ENCODE measurements around the gene TNS3.

The TNS3 gene

DNA sequence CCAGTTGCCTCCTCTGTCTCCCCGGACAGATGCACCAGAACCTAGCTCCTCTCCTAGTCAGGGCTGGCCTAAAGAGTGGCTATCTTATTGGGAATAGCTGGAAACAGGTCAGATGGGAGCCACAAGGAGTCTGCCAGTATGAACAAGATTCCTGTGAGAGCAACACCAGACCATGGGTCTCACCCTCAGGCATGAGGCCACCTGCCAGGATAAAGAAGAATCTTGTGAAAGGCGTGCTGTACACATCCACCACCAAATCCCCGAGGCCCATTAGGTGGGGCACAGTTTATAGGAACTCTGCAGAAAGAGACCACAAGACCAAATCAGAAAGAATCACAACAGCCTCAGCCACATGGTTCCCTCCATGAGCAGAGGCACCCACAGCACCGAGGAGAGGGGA lies 325.9 kb downstream of the TNS3 start:
- no peaks in the 10 kb centered on the region for H3K79me1 ChIP-seq (replicated peaks; ENCODE audit: low read length, poor library complexity, severe bottlenecking)
- peak; percentile 27 for DNase-seq
- no peak overlapping the region for H3K23ac ChIP-seq (ENCODE audit: low read length in 2 of 2)
- H3K27ac ChIP-seq (ENCODE audit: low read length, poor library complexity, severe bottlenecking) = no peak overlapping the region
- peak overlapping the region; percentile 42 for H4K8ac ChIP-seq (ENCODE audit: low read length)
- H2BK12ac ChIP-seq (ENCODE audit: low read length in 2 of 2) = peak overlapping the region; percentile 12 to 14
- H3K9me3 ChIP-seq (ENCODE audit: control insufficient read depth, low read length) = no peaks in the 10 kb centered on the region
- H3K14ac ChIP-seq (ENCODE audit: low read length in 2 of 2) = no peak overlapping the region
- no peak overlapping the region for H3K4me2 ChIP-seq (ENCODE audit: low read length, poor library complexity, severe bottlenecking)
- H2AK5ac ChIP-seq (ENCODE audit: low read length, severe bottlenecking) = no peak overlapping the region
- H3K4me1 ChIP-seq (ENCODE audit: control insufficient read depth, insufficient read depth, low read depth, low read length) = peaks cover 17% of the 10 kb centered on the region
- no peaks in the 10 kb centered on the region for H3K36me3 ChIP-seq (ENCODE audit: control insufficient read depth in 1 of 2, insufficient read depth in 2 of 2, low read depth in 1 of 2, low read length in 2 of 2)
- H3K9ac ChIP-seq (ENCODE audit: low read length) = no peak overlapping the region
- WGBS = 89% methylated on average over 2 of the region's 4 CpGs
- H2AFZ ChIP-seq (ENCODE audit: low read depth, low read length) = no peak overlapping the region
- H3K18ac ChIP-seq (ENCODE audit: low read depth in 1 of 2, low read length in 2 of 2) = no peak overlapping the region
- H3K4ac ChIP-seq (ENCODE audit: low read depth in 1 of 2, low read length in 2 of 2) = no peak overlapping the region
- peaks cover 0 to 22% of the 10 kb centered on the region in 2 experiments for H3K27me3 ChIP-seq (ENCODE audit: control insufficient read depth in 1 of 2, insufficient read depth in 1 of 2, low read length in 2 of 2)
- no peak overlapping the region for H4K91ac ChIP-seq (ENCODE audit: low read length)
- H2BK15ac ChIP-seq (ENCODE audit: low read depth, poor library complexity, severe bottlenecking) = no peak overlapping the region
- no peak overlapping the region for H3K4me3 ChIP-seq (ENCODE audit: insufficient read depth in 1 of 2, low read depth in 1 of 2, low read length in 2 of 2)
- H2BK120ac ChIP-seq (ENCODE audit: low read depth, low read length) = no peak overlapping the region
- no peak overlapping the region for H2BK5ac ChIP-seq (ENCODE audit: low read depth, low read length, poor library complexity, severe bottlenecking)

DNA sequence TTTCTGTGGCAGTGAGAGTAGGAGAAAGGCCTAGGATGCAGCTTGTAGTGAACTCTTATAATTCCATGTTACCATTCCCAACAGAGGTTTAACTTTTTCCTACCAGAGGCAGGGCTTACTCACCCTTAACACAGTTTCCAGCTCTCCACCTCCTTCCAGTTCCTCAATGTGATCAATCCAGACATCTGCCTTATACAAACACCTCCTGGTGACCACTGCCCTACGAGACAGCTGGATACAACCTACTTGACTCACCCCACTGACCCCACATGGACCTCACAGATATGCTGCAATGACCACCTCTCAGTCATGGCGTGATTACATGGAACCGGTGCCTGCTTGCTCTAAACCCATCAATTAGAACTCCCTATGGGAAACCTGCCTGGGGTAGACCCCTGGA lies 326.5 kb downstream of the TNS3 start:
- Histone ChIP-seq H2BK15ac (ENCODE audit: low read depth, poor library complexity, severe bottlenecking) (no peak overlapping the region), H2BK12ac (ENCODE audit: low read length in 2 of 2) (peak overlapping the region; percentile 12 to 14), H2AK5ac (ENCODE audit: low read length, severe bottlenecking) (no peak overlapping the region), H3K23ac (ENCODE audit: low read length in 2 of 2) (no peak overlapping the region), H3K9ac (ENCODE audit: low read length) (peak overlapping the region; percentile 86), H4K8ac (ENCODE audit: low read length) (peak overlapping the region; percentile 19), H3K18ac (ENCODE audit: low read depth in 1 of 2, low read length in 2 of 2) (peak overlapping the region in 1 of 2 experiments; percentile 58), H3K14ac (ENCODE audit: low read length in 2 of 2) (peak overlapping the region in 1 of 2 experiments; percentile 13), H3K4me1 (ENCODE audit: control insufficient read depth, insufficient read depth, low read depth, low read length) (peaks cover 17% of the 10 kb centered on the region), H3K9me3 (ENCODE audit: control insufficient read depth, low read length) (no peaks in the 10 kb centered on the region), H2AFZ (ENCODE audit: low read depth, low read length) (no peak overlapping the region), H3K79me1 (replicated peaks; ENCODE audit: low read length, poor library complexity, severe bottlenecking) (no peaks in the 10 kb centered on the region), H4K91ac (ENCODE audit: low read length) (peak overlapping the region; percentile 70), H3K27ac (ENCODE audit: low read length, poor library complexity, severe bottlenecking) (no peak overlapping the region), H2BK5ac (ENCODE audit: low read depth, low read length, poor library complexity, severe bottlenecking) (no peak overlapping the region), H3K36me3 (ENCODE audit: control insufficient read depth in 1 of 2, insufficient read depth in 2 of 2, low read depth in 1 of 2, low read length in 2 of 2) (no peaks in the 10 kb centered on the region), H3K27me3 (ENCODE audit: control insufficient read depth in 1 of 2, insufficient read depth in 1 of 2, low read length in 2 of 2) (peaks cover 0 to 22% of the 10 kb centered on the region in 2 experiments), H3K4me2 (ENCODE audit: low read length, poor library complexity, severe bottlenecking) (no peak overlapping the region), H3K4ac (ENCODE audit: low read depth in 1 of 2, low read length in 2 of 2) (no peak overlapping the region), H3K4me3 (ENCODE audit: insufficient read depth in 1 of 2, low read depth in 1 of 2, low read length in 2 of 2) (no peak overlapping the region), H2BK120ac (ENCODE audit: low read depth, low read length) (no peak overlapping the region)
- WGBS = 66% methylated on average over 3 of the region's 3 CpGs
- peak; percentile 72 for DNase-seq

DNA sequence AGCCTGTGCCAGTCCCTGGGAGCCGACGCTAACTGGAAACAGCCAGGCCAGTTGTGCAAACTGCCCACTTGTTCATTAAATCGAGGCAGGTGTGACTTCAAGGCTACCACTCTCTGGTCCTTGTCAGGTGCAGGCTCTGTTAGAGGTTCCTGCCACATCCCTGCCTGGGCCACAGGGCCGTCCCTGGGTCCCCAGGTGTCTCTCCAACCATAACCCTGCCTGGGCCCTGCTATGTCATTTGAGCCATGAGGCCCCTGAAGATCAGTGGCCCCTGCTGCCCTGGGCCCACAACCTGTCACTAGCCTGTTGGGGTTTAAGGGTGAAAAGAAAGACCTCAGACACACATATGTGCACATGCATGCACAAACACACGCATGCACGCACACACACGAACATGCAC lies 326.9 kb downstream of the TNS3 start:
- no peak overlapping the region for H3K27ac ChIP-seq (ENCODE audit: low read length, poor library complexity, severe bottlenecking)
- H3K36me3 ChIP-seq (ENCODE audit: control insufficient read depth in 1 of 2, insufficient read depth in 2 of 2, low read depth in 1 of 2, low read length in 2 of 2) = no peaks in the 10 kb centered on the region
- H2BK15ac ChIP-seq (ENCODE audit: low read depth, poor library complexity, severe bottlenecking) = peak overlapping the region; percentile 90
- H4K91ac ChIP-seq (ENCODE audit: low read length) = peak overlapping the region; percentile 70
- H3K9me3 ChIP-seq (ENCODE audit: control insufficient read depth, low read length) = no peaks in the 10 kb centered on the region
- H3K4me2 ChIP-seq (ENCODE audit: low read length, poor library complexity, severe bottlenecking) = no peak overlapping the region
- peak overlapping the region; percentile 5 for H4K8ac ChIP-seq (ENCODE audit: low read length)
- H3K4ac ChIP-seq (ENCODE audit: low read depth in 1 of 2, low read length in 2 of 2) = peak overlapping the region; percentile 9 to 41
- H2BK120ac ChIP-seq (ENCODE audit: low read depth, low read length) = no peak overlapping the region
- H3K4me1 ChIP-seq (ENCODE audit: control insufficient read depth, insufficient read depth, low read depth, low read length) = peaks cover 17% of the 10 kb centered on the region
- peak overlapping the region; percentile 86 for H3K9ac ChIP-seq (ENCODE audit: low read length)
- no peak for DNase-seq
- H2AK5ac ChIP-seq (ENCODE audit: low read length, severe bottlenecking) = no peak overlapping the region
- 92% methylated on average over 7 of the region's 7 CpGs for WGBS
- H3K79me1 ChIP-seq (replicated peaks; ENCODE audit: low read length, poor library complexity, severe bottlenecking) = no peaks in the 10 kb centered on the region
- H2BK12ac ChIP-seq (ENCODE audit: low read length in 2 of 2) = peak overlapping the region; percentile 18 to 30
- no peak overlapping the region for H3K23ac ChIP-seq (ENCODE audit: low read length in 2 of 2)
- H3K14ac ChIP-seq (ENCODE audit: low read length in 2 of 2) = no peak overlapping the region
- H2AFZ ChIP-seq (ENCODE audit: low read depth, low read length) = no peak overlapping the region
- peaks cover 0 to 22% of the 10 kb centered on the region in 2 experiments for H3K27me3 ChIP-seq (ENCODE audit: control insufficient read depth in 1 of 2, insufficient read depth in 1 of 2, low read length in 2 of 2)
- peak overlapping the region in 1 of 2 experiments; percentile 58 for H3K18ac ChIP-seq (ENCODE audit: low read depth in 1 of 2, low read length in 2 of 2)
- no peak overlapping the region for H3K4me3 ChIP-seq (ENCODE audit: insufficient read depth in 1 of 2, low read depth in 1 of 2, low read length in 2 of 2)
- no peak overlapping the region for H2BK5ac ChIP-seq (ENCODE audit: low read depth, low read length, poor library complexity, severe bottlenecking)

DNA sequence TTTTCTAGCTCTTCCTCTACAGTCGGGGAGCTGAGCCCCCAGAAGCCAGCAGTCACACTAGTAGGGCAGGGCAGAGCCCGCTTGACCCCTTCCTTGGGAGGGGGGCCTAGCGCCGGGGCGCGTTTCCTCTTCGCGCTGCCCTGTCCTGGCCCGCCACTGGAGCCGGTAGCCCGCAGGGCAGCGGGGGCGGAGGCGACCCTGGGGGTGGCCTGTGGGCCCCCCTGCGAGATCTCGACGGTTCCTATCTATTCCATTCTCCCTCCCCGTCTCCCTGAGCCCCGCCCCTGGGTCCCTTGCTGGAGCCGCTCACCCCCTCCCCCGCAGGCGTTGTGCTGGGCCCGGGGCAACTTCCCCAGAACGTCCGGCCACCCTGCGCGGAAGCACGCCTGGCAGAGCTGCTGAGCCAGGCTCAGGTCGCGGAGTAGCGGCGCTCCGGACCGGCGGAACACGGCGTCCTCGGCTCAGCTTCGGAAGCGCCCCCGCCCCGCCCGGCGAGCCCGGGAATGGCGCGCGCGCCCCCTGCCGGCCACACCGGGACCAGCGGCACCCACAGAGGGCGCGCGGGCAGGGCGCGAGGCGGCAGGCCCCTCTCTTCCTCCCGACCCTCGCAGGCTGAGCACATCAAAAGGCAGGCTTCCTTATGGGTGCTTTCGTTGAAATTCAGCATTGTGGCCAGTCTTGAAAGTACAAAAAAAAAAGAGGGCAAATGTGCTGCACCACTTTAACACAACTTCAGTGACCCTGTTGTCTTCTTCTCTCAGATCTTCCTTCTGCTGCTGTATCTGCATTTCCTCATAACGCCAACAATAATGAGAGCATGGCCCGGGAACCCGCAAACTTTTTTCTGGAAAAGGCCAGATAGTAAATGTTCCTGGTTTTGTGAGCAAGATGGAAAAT lies 327.6 kb downstream of the TNS3 start:
- Histone ChIP-seq H2BK15ac (ENCODE audit: low read depth, poor library complexity, severe bottlenecking) (peak overlapping the region; percentile 99), H3K23ac (ENCODE audit: low read length in 2 of 2) (no peak overlapping the region), H3K14ac (ENCODE audit: low read length in 2 of 2) (no peak overlapping the region), H3K27ac (ENCODE audit: low read length, poor library complexity, severe bottlenecking) (peak overlapping the region; percentile 68), H3K4me2 (ENCODE audit: low read length, poor library complexity, severe bottlenecking) (peak overlapping the region; percentile 84), H4K91ac (ENCODE audit: low read length) (peak overlapping the region; percentile 90), H3K4me3 (ENCODE audit: insufficient read depth in 1 of 2, low read depth in 1 of 2, low read length in 2 of 2) (peak overlapping the region; percentile 69 to 74), H2BK5ac (ENCODE audit: low read depth, low read length, poor library complexity, severe bottlenecking) (peak overlapping the region; percentile 20), H4K8ac (ENCODE audit: low read length) (peak overlapping the region; percentile 97), H3K4ac (ENCODE audit: low read depth in 1 of 2, low read length in 2 of 2) (peak overlapping the region in 1 of 2 experiments; percentile 56), H3K4me1 (ENCODE audit: control insufficient read depth, insufficient read depth, low read depth, low read length) (peaks cover 17% of the 10 kb centered on the region), H2BK120ac (ENCODE audit: low read depth, low read length) (peak overlapping the region; percentile 74), H3K9me3 (ENCODE audit: control insufficient read depth, low read length) (no peaks in the 10 kb centered on the region), H2AK5ac (ENCODE audit: low read length, severe bottlenecking) (no peak overlapping the region), H3K18ac (ENCODE audit: low read depth in 1 of 2, low read length in 2 of 2) (peak overlapping the region; percentile 90 to 93), H3K9ac (ENCODE audit: low read length) (peak overlapping the region; percentile 86), H2BK12ac (ENCODE audit: low read length in 2 of 2) (peak overlapping the region; percentile 14 to 84), H2AFZ (ENCODE audit: low read depth, low read length) (no peak overlapping the region), H3K36me3 (ENCODE audit: control insufficient read depth in 1 of 2, insufficient read depth in 2 of 2, low read depth in 1 of 2, low read length in 2 of 2) (no peaks in the 10 kb centered on the region), H3K79me1 (replicated peaks; ENCODE audit: low read length, poor library complexity, severe bottlenecking) (no peaks in the 10 kb centered on the region), H3K27me3 (ENCODE audit: control insufficient read depth in 1 of 2, insufficient read depth in 1 of 2, low read length in 2 of 2) (peaks cover 0 to 22% of the 10 kb centered on the region in 2 experiments)
- 4% methylated on average over 56 of the region's 64 CpGs for WGBS
- peak; percentile 64 for DNase-seq

All from mesenchymal stem cell (in vitro differentiated cells and primary cell).